IPS-15b (cell line): ENCODE measurements around the gene DBF4B.
A peak's percentile ranks its signal among the peaks of the same experiment; 100 is the strongest.

Source experiments
- H3K27me3 ChIP-seq: one replicate; pipeline ENCODE4 v1.6.1; 2013; ENCODE audit warnings: low read length; ENCODE audit not compliant: control insufficient read depth, insufficient read depth
- H3K36me3 ChIP-seq: one replicate; pipeline ENCODE4 v1.6.1; 2013; ENCODE audit warnings: low read length; ENCODE audit not compliant: control insufficient read depth, insufficient read depth
- H3K4me1 ChIP-seq: one replicate; pipeline ENCODE4 v1.6.1; 2013; ENCODE audit warnings: mild to moderate bottlenecking, low read length; ENCODE audit not compliant: control insufficient read depth, insufficient read depth
- H3K4me3 ChIP-seq: one replicate; pipeline ENCODE4 v1.5.1; 2013; ENCODE audit warnings: low read depth, low read length
- H3K9ac ChIP-seq: one replicate; pipeline ENCODE4 v1.6.1; 2013; ENCODE audit warnings: low read depth, mild to moderate bottlenecking, low read length
- H3K9me3 ChIP-seq: one replicate; pipeline ENCODE4 v1.6.1; 2013; ENCODE audit warnings: mild to moderate bottlenecking, low read length; ENCODE audit not compliant: control insufficient read depth, insufficient read depth

DBF4B gene

GRCh38 chr17:44775136-44775837 is 66.8 kb downstream of the DBF4B start:
- Histone ChIP-seq H3K9ac (no peak overlapping the region), H3K4me3 (peak overlapping the region; percentile 87), H3K27me3 (peaks cover 14% of the 10 kb centered on the region), H3K9me3 (no peaks in the 10 kb centered on the region), H3K36me3 (no peaks in the 10 kb centered on the region), H3K4me1 (peaks cover 4% of the 10 kb centered on the region)

DNA sequence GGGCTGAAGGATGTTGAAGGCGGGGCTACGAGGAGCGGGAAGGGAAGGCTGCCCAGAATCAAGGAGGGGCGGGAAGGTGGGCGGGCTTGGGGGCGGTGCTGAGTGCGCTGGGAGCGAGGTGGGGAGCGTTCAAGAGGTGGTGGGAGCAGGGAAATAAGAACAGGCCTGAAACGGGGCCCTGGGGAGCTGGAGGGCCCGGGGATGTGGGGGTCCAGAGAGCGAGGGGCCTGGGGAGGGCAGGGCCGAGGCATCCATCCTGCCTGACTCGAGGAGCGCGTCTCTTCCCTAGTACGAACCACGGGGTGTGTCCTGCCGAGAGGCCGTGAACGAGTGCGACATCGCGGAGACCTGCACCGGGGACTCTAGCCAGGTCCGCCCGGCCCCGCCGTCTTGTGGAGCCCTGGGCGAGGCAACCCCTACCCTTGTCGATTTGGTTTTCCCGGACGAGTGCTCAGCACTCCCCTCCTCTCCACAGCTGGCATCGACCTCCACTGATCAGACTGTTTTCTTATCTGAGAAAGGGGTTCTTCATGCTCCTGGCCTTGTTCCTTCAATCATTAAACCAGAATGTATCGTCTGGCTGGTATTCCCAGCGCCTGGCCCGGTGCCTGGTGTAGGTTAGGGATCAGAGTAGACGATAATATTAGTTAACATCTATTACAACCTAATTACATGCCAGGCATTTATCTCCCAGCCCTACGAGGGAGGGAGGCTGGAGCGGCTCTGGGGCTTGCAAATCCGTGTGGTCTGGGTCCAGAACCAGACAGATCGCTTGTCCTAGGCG is 67.6 kb downstream of the DBF4B start:
- Histone ChIP-seq H3K4me1 (peaks cover 4% of the 10 kb centered on the region), H3K9me3 (no peaks in the 10 kb centered on the region), H3K27me3 (peaks cover 14% of the 10 kb centered on the region), H3K4me3 (peak overlapping the region; percentile 72), H3K36me3 (no peaks in the 10 kb centered on the region), H3K9ac (peak overlapping the region; percentile 47)

DNA sequence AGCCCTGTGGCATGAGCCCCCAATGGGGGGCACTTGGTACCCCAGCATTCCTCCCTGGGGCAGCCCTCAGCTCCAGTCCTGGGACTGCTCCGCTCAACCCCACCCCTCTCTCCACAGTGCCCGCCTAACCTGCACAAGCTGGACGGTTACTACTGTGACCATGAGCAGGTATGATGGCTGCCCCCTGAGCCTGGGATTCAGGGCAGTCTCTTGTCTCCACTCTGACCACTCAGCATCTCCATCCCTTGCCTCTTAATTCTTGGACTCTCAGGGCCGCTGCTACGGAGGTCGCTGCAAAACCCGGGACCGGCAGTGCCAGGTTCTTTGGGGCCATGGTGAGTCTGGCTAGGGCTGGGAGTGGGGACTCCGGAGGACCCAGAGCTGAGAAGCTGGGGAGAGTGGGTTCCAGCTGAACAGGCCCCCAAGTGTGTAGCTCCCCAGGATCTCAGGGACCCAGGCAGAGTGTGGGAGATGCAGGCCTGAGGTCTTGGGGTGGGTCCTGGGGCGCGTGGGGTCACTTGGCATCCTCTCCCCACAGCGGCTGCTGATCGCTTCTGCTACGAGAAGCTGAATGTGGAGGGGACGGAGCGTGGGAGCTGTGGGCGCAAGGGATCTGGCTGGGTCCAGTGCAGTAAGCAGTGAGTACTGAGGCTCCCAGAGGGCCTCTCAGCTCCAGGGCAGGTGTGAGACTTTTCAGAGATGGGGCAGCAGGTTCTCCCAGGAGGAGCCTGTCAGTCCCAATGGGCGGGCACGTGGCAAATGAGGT is 68.3 kb downstream of the DBF4B start:
- Histone ChIP-seq H3K27me3 (peaks cover 14% of the 10 kb centered on the region), H3K36me3 (no peaks in the 10 kb centered on the region), H3K4me1 (peaks cover 4% of the 10 kb centered on the region), H3K9ac (peak overlapping the region; percentile 47), H3K4me3 (peak overlapping the region; percentile 72), H3K9me3 (no peaks in the 10 kb centered on the region)

DNA sequence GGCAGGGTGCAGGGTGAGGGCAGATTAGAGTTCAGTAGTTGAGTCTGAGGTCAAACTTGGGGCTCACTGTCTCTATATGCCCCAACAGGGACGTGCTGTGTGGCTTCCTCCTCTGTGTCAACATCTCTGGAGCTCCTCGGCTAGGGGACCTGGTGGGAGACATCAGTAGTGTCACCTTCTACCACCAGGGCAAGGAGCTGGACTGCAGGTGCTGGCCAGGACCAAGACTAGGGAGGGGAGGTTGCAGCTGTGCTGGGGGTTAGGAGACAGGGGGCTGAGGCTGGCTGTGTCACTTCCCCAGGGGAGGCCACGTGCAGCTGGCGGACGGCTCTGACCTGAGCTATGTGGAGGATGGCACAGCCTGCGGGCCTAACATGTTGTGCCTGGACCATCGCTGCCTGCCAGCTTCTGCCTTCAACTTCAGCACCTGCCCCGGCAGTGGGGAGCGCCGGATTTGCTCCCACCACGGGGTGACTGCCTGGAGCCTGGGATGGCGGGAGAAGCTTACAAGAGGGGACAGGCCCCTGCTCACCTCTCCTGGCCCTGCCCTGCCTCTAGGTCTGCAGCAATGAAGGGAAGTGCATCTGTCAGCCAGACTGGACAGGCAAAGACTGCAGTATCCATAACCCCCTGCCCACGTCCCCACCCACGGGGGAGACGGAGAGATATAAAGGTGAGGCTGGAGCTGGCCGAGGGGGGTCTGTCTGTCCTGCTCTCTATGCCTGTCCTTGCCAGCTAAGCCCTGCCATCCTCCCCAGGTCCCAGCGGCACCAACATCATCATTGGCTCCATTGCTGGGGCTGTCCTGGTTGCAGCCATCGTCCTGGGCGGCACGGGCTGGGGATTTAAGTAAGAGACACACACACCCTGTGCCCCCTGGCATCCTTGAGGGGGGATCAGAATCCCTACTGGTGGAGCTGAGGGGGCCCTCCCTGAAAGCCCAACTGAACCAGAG is 69.2 kb downstream of the DBF4B start:
- H3K36me3 ChIP-seq: no peaks in the 10 kb centered on the region
- peaks cover 6% of the 10 kb centered on the region for H3K4me1 ChIP-seq
- peaks cover 14% of the 10 kb centered on the region for H3K27me3 ChIP-seq
- no peaks in the 10 kb centered on the region for H3K9me3 ChIP-seq
- H3K4me3 ChIP-seq: no peak overlapping the region
- no peak overlapping the region for H3K9ac ChIP-seq

DNA sequence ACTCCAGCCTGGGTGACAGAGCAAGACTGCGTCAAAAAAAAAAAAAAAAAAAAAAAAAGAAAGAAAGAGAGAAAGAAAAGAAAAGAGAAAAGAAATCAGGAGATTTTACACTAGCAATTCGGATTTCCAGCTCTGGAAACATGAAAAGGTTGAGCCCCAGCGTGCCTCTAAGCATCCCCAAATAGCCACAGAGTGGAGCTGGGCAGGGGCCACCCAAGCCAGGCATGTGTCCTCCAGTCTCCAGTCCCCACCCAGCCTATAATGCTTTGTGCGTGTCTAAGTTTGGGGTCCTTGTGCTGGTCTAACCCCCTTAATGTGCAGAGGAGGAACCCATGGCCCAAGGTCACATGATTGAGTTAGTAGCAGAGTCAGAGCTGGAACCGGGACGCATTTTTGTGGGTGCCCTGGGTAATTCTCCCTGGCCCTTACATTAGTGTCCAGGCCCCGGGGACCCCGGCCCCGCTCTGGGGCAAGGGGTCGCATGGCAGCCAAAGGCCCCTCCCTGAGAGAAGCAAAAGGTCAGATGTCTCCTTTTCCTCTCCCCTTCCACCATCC is 70.3 kb downstream of the DBF4B start:
- Histone ChIP-seq H3K9me3 (no peaks in the 10 kb centered on the region), H3K36me3 (no peaks in the 10 kb centered on the region), H3K27me3 (peaks cover 14% of the 10 kb centered on the region), H3K4me3 (peak overlapping the region; percentile 65), H3K4me1 (peaks cover 6% of the 10 kb centered on the region), H3K9ac (no peak overlapping the region)

GRCh38 chr17:44779211-44780025 is 71.0 kb downstream of the DBF4B start:
- peak overlapping the region; percentile 65 for H3K4me3 ChIP-seq
- H3K9me3 ChIP-seq: no peaks in the 10 kb centered on the region
- H3K36me3 ChIP-seq: no peaks in the 10 kb centered on the region
- peaks cover 6% of the 10 kb centered on the region for H3K4me1 ChIP-seq
- H3K27me3 ChIP-seq: peaks cover 14% of the 10 kb centered on the region
- no peak overlapping the region for H3K9ac ChIP-seq

DNA sequence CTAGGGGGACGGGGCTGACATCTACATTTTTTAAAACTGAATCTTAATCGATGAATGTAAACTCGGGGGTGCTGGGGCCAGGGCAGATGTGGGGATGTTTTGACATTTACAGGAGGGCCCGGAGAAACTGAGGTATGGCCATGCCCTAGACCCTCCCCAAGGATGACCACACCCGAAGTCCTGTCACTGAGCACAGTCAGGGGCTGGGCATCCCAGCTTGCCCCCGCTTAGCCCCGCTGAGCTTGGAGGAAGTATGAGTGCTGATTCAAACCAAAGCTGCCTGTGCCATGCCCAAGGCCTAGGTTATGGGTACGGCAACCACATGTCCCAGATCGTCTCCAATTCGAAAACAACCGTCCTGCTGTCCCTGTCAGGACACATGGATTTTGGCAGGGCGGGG is 71.7 kb downstream of the DBF4B start:
- H3K27me3 ChIP-seq: peaks cover 14% of the 10 kb centered on the region
- H3K9me3 ChIP-seq: no peaks in the 10 kb centered on the region
- H3K4me1 ChIP-seq: peaks cover 6% of the 10 kb centered on the region
- no peaks in the 10 kb centered on the region for H3K36me3 ChIP-seq
- H3K9ac ChIP-seq: no peak overlapping the region
- no peak overlapping the region for H3K4me3 ChIP-seq

- Histone ChIP-seq H3K4me3 (no peak overlapping the region), H3K27me3 (peaks cover 14% of the 10 kb centered on the region), H3K36me3 (no peaks in the 10 kb centered on the region), H3K4me1 (peaks cover 6% of the 10 kb centered on the region), H3K9ac (no peak overlapping the region), H3K9me3 (no peaks in the 10 kb centered on the region)
Measured at GRCh38 chr17:44780845-44781480, 72.5 kb downstream of the DBF4B start.

DNA sequence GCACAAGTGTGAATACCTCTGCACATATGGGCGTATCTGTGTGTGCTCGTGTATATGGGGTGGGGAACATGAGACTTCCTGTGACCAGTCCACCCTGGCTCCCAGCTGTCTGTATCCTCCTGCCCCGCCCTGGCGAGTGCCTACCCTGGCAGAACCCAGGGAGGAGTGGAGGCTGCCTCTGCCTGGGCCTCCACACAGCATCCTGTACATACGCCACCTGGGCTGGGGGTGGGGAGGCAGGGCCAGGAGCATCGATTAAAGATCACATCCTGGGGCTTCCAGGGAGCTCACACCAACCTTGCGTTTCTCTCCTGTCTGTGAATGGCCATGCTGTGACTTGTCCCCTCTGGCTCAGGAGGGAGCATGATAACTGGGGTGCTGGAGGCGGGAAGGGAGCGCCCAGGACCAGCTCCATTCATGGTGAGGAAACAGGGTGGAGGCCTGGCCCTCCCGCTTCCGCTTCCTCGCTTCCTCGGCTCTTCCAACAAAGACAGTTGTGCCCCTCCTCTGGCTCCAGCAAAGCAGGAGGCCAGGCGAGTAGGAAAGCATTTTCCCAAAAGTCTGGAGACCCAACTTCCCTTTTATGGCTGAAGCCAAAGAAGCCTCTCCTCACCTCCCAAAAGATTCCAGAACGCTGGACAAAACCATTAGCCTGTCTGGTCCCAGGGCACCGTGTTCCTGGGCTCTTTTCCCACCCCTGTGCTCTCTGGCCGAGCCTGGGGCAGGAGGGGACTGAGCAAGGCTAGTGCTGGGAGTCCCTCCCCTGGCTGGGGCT is 73.3 kb downstream of the DBF4B start:
- Histone ChIP-seq H3K36me3 (no peaks in the 10 kb centered on the region), H3K4me3 (no peak overlapping the region), H3K4me1 (peaks cover 6% of the 10 kb centered on the region), H3K9ac (peak overlapping the region; percentile 1), H3K27me3 (peaks cover 6% of the 10 kb centered on the region), H3K9me3 (no peaks in the 10 kb centered on the region)
